ENCODE results near the gene ZNF681.

DNA sequence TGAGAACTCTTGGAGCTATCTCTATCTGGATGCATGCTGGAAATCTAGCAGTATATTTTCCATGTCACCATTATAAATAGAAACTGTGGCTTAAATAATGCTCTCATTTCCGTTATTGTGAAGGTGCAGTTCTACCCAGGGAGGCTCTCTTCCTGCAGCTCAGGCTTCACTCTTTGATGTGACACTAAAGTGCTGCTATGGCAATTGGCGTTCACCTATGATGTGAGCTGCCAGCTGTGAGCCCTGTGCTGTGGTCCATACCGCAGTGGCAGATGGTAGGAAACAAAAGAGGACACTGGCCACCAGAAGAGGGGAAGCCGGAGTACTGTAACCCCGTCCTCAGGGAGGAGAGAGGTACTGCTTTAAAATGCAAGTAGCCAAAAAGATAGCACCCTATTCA is 40.6 kb upstream of the ZNF681 start:
- TF ChIP-seq ZKSCAN5 (CRISPR knock-in tag; IDR thresholded peaks at IDR 0.05) (no peak), STAG1 (CRISPR knock-in tag; IDR thresholded peaks at IDR 0.05) (no peak), KAT8 (CRISPR knock-in tag; IDR thresholded peaks at IDR 0.05) (no peak), IKZF4 (CRISPR knock-in tag; IDR thresholded peaks at IDR 0.05; ENCODE audit: borderline replicate concordance, low read depth, not compliant biosample characterization) (no peak), USF2 (IDR thresholded peaks at IDR 0.05; ENCODE audit: low read depth, low read length) (no peak), USF2 (CRISPR knock-in tag; IDR thresholded peaks at IDR 0.05; ENCODE audit: borderline replicate concordance) (no peak)
- TF ChIP-seq, protein P1, sequence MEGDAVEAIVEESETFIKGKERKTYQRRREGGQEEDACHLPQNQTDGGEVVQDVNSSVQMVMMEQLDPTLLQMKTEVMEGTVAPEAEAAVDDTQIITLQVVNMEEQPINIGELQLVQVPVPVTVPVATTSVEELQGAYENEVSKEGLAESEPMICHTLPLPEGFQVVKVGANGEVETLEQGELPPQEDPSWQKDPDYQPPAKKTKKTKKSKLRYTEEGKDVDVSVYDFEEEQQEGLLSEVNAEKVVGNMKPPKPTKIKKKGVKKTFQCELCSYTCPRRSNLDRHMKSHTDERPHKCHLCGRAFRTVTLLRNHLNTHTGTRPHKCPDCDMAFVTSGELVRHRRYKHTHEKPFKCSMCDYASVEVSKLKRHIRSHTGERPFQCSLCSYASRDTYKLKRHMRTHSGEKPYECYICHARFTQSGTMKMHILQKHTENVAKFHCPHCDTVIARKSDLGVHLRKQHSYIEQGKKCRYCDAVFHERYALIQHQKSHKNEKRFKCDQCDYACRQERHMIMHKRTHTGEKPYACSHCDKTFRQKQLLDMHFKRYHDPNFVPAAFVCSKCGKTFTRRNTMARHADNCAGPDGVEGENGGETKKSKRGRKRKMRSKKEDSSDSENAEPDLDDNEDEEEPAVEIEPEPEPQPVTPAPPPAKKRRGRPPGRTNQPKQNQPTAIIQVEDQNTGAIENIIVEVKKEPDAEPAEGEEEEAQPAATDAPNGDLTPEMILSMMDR (CRISPR knock-in tag; IDR thresholded peaks at IDR 0.05), result no peak
- TF ChIP-seq, protein P2, sequence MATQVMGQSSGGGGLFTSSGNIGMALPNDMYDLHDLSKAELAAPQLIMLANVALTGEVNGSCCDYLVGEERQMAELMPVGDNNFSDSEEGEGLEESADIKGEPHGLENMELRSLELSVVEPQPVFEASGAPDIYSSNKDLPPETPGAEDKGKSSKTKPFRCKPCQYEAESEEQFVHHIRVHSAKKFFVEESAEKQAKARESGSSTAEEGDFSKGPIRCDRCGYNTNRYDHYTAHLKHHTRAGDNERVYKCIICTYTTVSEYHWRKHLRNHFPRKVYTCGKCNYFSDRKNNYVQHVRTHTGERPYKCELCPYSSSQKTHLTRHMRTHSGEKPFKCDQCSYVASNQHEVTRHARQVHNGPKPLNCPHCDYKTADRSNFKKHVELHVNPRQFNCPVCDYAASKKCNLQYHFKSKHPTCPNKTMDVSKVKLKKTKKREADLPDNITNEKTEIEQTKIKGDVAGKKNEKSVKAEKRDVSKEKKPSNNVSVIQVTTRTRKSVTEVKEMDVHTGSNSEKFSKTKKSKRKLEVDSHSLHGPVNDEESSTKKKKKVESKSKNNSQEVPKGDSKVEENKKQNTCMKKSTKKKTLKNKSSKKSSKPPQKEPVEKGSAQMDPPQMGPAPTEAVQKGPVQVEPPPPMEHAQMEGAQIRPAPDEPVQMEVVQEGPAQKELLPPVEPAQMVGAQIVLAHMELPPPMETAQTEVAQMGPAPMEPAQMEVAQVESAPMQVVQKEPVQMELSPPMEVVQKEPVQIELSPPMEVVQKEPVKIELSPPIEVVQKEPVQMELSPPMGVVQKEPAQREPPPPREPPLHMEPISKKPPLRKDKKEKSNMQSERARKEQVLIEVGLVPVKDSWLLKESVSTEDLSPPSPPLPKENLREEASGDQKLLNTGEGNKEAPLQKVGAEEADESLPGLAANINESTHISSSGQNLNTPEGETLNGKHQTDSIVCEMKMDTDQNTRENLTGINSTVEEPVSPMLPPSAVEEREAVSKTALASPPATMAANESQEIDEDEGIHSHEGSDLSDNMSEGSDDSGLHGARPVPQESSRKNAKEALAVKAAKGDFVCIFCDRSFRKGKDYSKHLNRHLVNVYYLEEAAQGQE (IDR thresholded peaks at IDR 0.05; ENCODE audit: borderline replicate concordance in 1 of 2, low read depth in 1 of 2, low read length in 2 of 2), result no peak
